ENCODE data around the gene MDN1.

The MDN1 gene

GRCh38 chr6:89702349-89702748, 117.2 kb downstream of the MDN1 start:
- no peak for DNase-seq (ENCODE audit: low read depth in 3 of 3)

DNA sequence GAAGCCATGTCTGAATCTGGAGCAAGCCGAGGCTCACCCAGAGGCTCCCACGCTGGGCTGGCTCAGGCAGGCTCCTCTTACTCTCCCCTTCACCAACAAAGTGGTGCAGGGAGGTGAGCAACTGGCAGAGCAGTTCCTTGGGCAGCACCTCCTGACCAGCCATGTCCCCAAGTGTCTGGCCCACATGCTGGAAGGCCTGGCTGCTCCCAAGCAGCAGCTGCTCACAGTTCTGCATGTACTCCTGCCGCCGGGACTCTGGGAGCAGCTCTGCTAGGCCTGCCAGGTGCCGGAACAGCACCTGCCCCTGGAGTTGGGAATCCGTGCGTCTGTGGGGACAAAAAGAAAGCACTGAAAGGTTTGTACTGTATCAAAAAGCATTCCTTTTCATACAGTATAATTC, 123.9 kb downstream of the MDN1 start:
- no peak for DNase-seq (ENCODE audit: low read depth in 3 of 3)

DNA sequence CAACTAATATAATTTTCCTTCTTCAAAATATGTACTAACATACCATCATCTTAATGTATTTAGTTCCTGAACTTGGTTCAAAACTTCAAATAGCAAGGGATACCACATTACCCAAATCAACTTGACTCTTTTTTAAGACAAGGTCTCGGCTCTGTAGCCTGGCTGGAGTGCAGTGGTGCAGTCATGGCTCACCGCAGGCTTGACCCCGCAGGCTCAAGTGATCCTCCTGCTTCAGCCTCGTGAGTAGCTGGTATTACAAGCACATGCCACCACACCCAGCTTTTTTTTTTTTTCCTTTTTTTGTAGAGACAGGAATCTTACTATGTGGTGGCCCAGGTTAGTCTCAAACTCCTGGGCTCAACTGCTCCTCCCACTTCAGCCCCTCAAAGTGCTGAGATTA, 125.2 kb downstream of the MDN1 start:
- no peak for DNase-seq (ENCODE audit: low read depth in 3 of 3)

DNA sequence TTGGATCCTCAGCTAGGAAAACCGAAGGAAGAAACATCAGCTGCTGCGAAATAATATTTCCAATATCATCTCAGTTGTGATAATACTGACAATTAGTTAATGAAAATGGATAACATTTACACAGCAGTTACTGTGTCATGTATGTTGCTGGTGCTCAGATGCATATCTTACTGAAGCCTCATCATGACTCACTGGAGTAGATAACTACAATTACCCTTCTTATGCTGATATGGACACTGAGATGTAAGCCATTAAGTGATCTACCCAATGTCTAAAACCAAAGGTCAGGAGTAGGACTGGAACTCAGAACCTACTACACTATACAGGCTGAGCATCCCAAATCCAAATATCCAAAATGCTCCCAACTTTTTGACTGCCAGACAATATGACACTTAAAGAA, 126.4 kb downstream of the MDN1 start:
- DNase-seq (ENCODE audit: low read depth in 3 of 3), result no peak

GRCh38 chr6:89692256-89692655, 127.3 kb downstream of the MDN1 start:
- DNase-seq (ENCODE audit: low read depth in 3 of 3), result no peak

DNA sequence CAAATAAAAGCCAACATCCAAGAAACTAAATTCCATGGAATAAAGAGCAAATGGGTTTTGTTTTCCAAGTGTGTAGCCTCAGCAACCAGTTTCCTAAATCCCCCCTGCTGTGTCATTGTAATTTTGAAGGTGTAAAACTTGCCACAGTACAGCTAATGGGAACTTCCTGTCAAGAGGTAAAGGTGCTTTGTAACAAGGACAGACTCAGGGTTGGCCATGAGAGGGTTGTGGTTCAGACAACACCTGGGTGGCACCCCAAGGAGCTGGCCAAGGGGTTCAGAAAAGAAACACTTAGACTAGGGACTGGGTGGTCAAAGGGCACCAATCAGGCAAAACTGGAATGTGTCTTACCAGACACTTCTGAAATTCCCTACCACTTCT, 128.7 kb downstream of the MDN1 start:
- no peak for DNase-seq (ENCODE audit: low read depth in 3 of 3)

GRCh38 chr6:89689732-89690131, 129.9 kb downstream of the MDN1 start:
- no peak for DNase-seq (ENCODE audit: low read depth in 3 of 3)

GRCh38 chr6:89688328-89688727, 131.3 kb downstream of the MDN1 start:
- no peak for DNase-seq (ENCODE audit: low read depth in 3 of 3)

GRCh38 chr6:89685311-89685710, 134.3 kb downstream of the MDN1 start:
- DNase-seq (ENCODE audit: low read depth in 3 of 3), result no peak

- DNase-seq (ENCODE audit: low read depth in 3 of 3), result no peak
Measured at GRCh38 chr6:89682991-89683390, 136.6 kb downstream of the MDN1 start.

- DNase-seq (ENCODE audit: low read depth in 3 of 3), result no peak
Measured at GRCh38 chr6:89681983-89682564, 137.5 kb downstream of the MDN1 start.

DNA sequence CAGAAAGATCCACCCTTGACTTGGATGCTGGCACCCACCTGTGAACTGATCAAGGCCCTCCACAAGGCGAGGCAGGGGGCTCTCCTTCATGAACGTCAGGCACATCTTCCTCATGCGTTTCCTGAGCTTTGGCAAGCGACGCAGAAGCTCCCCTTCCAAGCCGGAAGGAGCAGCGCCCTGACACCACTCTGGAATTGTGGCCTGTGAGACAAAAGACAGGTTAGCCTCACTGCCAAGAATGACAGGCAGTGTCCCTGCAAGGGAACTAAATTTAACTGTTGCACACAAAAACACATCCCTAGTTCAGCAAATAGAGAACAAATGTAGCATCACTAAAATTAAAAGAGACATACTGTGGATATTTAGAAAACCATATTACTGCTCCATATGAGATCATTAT, 139.0 kb downstream of the MDN1 start:
- no peak for DNase-seq (ENCODE audit: low read depth in 3 of 3)

DNA sequence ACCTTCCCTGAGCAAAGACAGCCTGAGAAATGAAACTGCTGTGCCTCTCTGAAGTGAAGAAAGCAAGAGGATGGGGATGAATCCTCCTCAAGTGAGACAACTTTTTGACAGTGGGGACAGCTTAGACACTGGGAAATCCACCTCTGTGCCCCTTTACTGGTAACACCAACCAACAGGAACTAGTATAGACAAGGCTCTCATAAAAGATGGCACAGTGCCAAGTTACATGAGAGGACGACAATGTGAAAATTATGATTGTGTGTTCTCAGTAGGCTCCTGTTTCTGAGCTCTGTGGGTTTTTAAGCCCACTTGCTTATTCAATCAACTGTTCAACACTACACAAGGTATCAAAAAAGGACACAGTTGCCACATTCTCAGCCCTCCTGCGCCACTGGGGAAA, 139.4 kb downstream of the MDN1 start:
- no peak for DNase-seq (ENCODE audit: low read depth in 3 of 3)

GRCh38 chr6:89679215-89680120, 140.1 kb downstream of the MDN1 start:
- DNase-seq (ENCODE audit: low read depth in 3 of 3), result no peak

DNA sequence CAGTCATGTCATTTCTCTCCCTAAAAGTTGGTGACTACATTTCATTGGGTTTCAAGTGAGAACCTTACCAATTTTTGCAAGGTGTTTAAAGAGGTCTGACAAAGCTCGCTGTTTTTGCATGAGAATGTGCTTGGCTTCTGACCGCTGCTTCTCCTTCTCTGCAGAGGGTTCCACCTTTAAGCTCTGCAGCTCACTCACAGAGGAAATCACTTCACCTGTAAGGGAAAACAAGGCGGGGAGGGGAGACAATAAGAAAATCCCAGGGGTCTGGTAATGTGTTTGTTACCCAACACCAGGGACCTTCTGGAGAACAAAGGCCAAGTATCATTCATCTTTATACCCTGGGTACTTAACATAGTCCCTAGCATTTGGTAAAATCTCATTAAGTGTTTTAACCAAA, 141.1 kb downstream of the MDN1 start:
- no peak for DNase-seq (ENCODE audit: low read depth in 3 of 3)

DNA sequence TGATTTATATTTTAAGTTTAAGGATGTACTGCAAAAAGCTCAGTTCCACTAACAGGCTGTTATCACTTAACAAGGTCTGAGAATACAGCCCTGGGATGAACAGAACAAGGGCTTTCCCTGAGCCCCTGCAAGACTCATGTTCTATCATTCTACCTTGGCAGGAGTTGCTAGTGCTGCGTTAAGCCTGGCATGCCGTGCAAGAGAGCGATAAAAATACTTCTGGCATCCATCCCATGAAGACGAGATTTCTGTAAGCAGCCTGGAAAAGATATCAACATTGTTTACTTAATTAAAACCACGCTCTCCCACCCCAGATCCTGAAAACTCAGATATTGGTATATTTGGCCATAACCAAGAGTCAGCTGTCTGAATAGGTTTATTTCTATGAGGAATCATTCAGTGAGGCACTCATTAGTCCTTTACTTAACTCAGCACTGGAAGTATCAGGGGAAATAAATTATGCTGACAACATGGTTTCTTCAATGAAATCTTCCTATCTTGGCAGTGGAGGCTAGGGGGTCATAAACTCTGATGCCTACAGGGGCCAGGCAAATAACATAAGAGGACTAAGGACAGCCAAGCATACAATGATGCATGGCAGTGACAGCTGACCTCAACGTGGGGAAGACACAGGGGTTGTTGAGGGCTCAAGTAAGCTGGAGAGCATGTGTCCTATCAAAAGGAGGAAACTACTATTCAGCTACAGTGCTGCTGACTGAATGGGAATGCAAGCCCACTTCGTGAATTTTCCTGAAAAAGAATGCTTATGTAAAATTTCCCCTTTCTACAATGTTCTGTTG, 143.4 kb downstream of the MDN1 start:
- no peak for DNase-seq (ENCODE audit: low read depth in 3 of 3)

DNA sequence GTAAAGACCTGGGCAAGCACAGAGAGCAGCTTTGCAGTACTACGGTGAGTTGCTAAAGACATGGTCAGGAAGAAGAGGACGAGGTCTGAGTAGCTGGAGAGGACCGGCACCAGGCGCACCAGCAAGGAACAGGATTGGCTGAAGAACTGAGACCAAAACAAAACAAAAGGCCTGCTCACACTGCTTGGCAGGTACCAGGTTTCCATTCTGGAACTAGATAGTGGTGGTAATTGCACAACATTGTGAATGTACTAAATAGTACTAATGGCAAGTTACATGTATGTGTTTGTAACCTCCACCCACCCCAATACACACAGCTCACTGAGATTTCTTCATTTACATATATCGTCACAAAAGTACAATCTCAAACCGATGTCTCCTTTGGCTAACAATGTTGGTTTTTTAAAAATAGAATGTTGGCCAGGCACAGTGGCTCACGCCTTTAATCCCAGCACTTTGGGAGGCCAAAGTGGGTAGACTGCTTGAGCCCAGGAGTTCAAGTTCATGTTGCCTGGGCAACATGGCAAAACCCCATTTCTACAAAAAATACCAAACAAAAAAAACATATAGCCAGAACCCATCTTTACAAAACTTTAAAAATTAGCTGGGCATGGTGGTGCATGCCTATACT, 148.5 kb downstream of the MDN1 start:
- DNase-seq (ENCODE audit: low read depth in 3 of 3), result no peak

DNA sequence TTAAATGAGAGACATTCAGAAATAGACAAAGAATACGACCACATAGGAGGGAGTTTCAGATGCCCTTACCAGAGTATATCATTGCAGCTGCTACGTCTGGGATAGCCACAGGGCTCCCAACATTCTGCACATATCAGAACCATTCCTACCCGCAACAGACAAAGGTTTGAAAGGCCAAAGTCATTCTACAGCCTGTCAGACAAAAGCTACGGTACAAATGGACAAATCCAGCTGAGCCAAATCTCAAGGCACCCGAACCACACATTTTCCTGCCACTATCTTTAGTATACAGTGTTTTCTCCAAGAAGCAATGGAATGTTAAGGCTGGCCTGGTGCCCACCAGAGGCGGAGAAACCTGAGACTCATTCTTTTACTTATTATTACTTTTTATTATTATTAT, 150.6 kb downstream of the MDN1 start:
- no peak for DNase-seq (ENCODE audit: low read depth in 3 of 3)

GRCh38 chr6:89667872-89668556, 151.6 kb downstream of the MDN1 start:
- no peak for DNase-seq (ENCODE audit: low read depth in 3 of 3)

- DNase-seq (ENCODE audit: low read depth in 3 of 3), result no peak
Measured at GRCh38 chr6:89662659-89663223, 156.9 kb downstream of the MDN1 start.

GRCh38 chr6:89661559-89661958, 158.0 kb downstream of the MDN1 start:
- DNase-seq (ENCODE audit: low read depth in 3 of 3), result no peak

Measured in stimulated activated CD4-positive, alpha-beta T cell treated with anti-CD3 and anti-CD28 coated beads, TNF-alpha, amount 100 ng/mL, for 4 hours (primary cell).